Thymus (tissue), 2 donors: ENCODE measurements around the gene CCM2L. TPM values are rescaled to one million over a fixed set of nuclear protein-coding genes. Genes with fewer than 3 reads are reported as not detected.

Experiments used
- polyA plus RNA-seq: library from polyadenylated mRNA; stranded (reverse); fragments of 200-250 nt; gene quantifications from one replicate; pipeline ENCODE4 v1.2.3, GENCODE V29; 2013
- total RNA-seq: library from RNA; stranded (reverse); fragments of 120-200 nt; gene quantifications from one replicate; pipeline ENCODE4 v1.2.4, GENCODE V29; 2013
- donor health status: healthy.

The CCM2L gene
- total and polyA plus RNA-seq, 2 donors, result 0.76 to 3.3 TPM

Other genes starting within 250 kb of the CCM2L start
- gene MYLK2, start 191.1 kb upstream of the CCM2L start, total RNA-seq, result 0.66 TPM
- 1.4 TPM for gene MYLK2, start 191.1 kb upstream of the CCM2L start, polyA plus RNA-seq
- gene FOXS1, start 164.8 kb upstream of the CCM2L start, total RNA-seq, result 4.7 TPM
- 1.2 TPM for gene FOXS1, start 164.8 kb upstream of the CCM2L start, polyA plus RNA-seq
- gene DUSP15, start 139.9 kb upstream of the CCM2L start, total RNA-seq, result 0.76 TPM
- gene DUSP15, start 139.9 kb upstream of the CCM2L start, polyA plus RNA-seq, result 1.6 TPM
- 0.05 TPM for gene TTLL9, start 139.8 kb upstream of the CCM2L start, total RNA-seq
- 0.46 TPM for gene TTLL9, start 139.8 kb upstream of the CCM2L start, polyA plus RNA-seq
- 11.1 TPM for gene PDRG1, start 58.4 kb upstream of the CCM2L start, total RNA-seq
- 16.4 TPM for gene PDRG1, start 58.4 kb upstream of the CCM2L start, polyA plus RNA-seq
- gene XKR7, start 42.3 kb upstream of the CCM2L start, total RNA-seq, result under 0.01 TPM
- gene XKR7, start 42.3 kb upstream of the CCM2L start, polyA plus RNA-seq, result 0.02 TPM
- gene HCK, start 41.8 kb downstream of the CCM2L start, total RNA-seq, result 25.2 TPM
- gene HCK, start 41.8 kb downstream of the CCM2L start, polyA plus RNA-seq, result 33.3 TPM
- 13.6 TPM for gene TM9SF4, start 99.3 kb downstream of the CCM2L start, total RNA-seq
- gene TM9SF4, start 99.3 kb downstream of the CCM2L start, polyA plus RNA-seq, result 18.7 TPM
- 2.8 TPM for gene PLAGL2, start 197.3 kb downstream of the CCM2L start, total RNA-seq
- gene PLAGL2, start 197.3 kb downstream of the CCM2L start, polyA plus RNA-seq, result 5.0 TPM
- gene POFUT1, start 197.4 kb downstream of the CCM2L start, total RNA-seq, result 11.2 TPM
- 9.1 TPM for gene POFUT1, start 197.4 kb downstream of the CCM2L start, polyA plus RNA-seq